HFFc6 (cell line): ENCODE data around the gene BCAS3. TPM values are rescaled to one million over a fixed set of nuclear protein-coding genes. Genes with fewer than 3 reads are reported as not detected.
"Not testable (repeated sequence)": the region's sequence is repeated elsewhere in the genome, so short reads cannot be mapped to it uniquely, and the experiment has no call there.

Experiments used
- DNase-seq: peaks from one replicate; pipeline ENCODE4 v3.0.0-alpha.2; 2018
- H3K27ac Mint-ChIP-seq: 2 replicates; pipeline ENCODE4 v1.8.0; 2020; ENCODE audit warnings: mild to moderate bottlenecking, mixed read lengths
- H3K27me3 Mint-ChIP-seq: 2 replicates; pipeline ENCODE4 v1.8.0; 2021; ENCODE audit warnings: mild to moderate bottlenecking, moderate library complexity, mixed read lengths; ENCODE audit not compliant: insufficient read depth
- H3K36me3 Mint-ChIP-seq: 2 replicates; pipeline ENCODE4 v1.8.0; 2021; ENCODE audit warnings: low read depth, mixed read lengths
- H3K4me1 Mint-ChIP-seq: 2 replicates; pipeline ENCODE4 v1.8.0; 2020; ENCODE audit warnings: low read depth, mixed read lengths
- H3K4me3 Mint-ChIP-seq: 2 replicates; pipeline ENCODE4 v1.8.0; 2020; ENCODE audit warnings: mild to moderate bottlenecking, moderate library complexity, mixed read lengths
- H3K9me3 Mint-ChIP-seq: 2 replicates; pipeline ENCODE4 v1.8.0; 2020; ENCODE audit warnings: mild to moderate bottlenecking, mixed read lengths
- total RNA-seq, 6 experiments: library from RNA; stranded (reverse); fragmentation: NEBNext Ultra II Directional; extraction: Animal tissue kit (Norgen Biotek cat#: 25700); gene quantifications; 2 replicates in 1 of 6; 3 replicates in 5 of 6; pipeline ENCODE4 v1.2.3, GENCODE V29; 2021
- TF ChIP-seq, protein P1 (sequence below): fragments of 200-600 bp; sonication (generic); IDR thresholded peaks from 2 replicates; pipeline ENCODE4 v1.5.0; 2021; ENCODE audit warnings: antibody characterized with exemption, mild to moderate bottlenecking

The BCAS3 gene
- total RNA-seq, 6 experiments from 2014 or later: 9.8 to 13.8 (median 12.0) TPM

DNA sequence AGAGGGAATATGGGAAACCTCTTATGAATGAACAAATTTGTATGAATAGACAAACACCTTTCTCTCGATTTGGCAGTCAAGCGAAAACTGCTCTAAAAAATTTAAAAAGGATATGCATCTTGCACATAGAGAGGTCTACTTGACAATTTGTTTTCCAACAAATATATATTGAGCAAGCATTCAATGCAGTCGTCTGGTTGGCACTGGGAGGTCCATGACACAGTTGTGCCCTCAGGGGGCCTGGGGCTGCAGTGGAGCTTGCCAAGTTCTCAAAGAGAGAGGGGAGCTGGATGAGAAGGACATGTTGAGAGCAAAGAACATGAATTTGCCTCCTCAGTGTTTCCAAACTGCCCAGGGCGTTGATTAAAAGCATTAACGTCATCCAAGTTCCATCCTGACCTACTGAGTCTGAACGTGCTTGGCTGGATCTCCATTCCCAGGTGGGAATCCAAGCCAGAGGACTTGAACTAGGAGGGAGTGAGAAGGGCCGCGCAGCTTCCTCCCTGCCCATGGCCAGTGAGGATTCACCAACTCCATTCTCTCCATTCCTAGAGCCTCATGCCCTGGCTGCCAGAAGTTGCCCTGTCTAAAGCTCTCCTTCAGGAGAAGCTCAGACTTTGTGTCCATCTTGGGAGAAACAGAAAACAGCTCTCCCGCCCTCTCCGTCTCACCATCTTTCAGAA, 746.5 kb downstream of the BCAS3 start:
- DNase-seq: no peak
- no peaks in the 10 kb centered on the region; the same call in 1 of the 2 replicates for H3K36me3 Mint-ChIP-seq
- TF ChIP-seq, protein P1, sequence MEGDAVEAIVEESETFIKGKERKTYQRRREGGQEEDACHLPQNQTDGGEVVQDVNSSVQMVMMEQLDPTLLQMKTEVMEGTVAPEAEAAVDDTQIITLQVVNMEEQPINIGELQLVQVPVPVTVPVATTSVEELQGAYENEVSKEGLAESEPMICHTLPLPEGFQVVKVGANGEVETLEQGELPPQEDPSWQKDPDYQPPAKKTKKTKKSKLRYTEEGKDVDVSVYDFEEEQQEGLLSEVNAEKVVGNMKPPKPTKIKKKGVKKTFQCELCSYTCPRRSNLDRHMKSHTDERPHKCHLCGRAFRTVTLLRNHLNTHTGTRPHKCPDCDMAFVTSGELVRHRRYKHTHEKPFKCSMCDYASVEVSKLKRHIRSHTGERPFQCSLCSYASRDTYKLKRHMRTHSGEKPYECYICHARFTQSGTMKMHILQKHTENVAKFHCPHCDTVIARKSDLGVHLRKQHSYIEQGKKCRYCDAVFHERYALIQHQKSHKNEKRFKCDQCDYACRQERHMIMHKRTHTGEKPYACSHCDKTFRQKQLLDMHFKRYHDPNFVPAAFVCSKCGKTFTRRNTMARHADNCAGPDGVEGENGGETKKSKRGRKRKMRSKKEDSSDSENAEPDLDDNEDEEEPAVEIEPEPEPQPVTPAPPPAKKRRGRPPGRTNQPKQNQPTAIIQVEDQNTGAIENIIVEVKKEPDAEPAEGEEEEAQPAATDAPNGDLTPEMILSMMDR: no peak

DNA sequence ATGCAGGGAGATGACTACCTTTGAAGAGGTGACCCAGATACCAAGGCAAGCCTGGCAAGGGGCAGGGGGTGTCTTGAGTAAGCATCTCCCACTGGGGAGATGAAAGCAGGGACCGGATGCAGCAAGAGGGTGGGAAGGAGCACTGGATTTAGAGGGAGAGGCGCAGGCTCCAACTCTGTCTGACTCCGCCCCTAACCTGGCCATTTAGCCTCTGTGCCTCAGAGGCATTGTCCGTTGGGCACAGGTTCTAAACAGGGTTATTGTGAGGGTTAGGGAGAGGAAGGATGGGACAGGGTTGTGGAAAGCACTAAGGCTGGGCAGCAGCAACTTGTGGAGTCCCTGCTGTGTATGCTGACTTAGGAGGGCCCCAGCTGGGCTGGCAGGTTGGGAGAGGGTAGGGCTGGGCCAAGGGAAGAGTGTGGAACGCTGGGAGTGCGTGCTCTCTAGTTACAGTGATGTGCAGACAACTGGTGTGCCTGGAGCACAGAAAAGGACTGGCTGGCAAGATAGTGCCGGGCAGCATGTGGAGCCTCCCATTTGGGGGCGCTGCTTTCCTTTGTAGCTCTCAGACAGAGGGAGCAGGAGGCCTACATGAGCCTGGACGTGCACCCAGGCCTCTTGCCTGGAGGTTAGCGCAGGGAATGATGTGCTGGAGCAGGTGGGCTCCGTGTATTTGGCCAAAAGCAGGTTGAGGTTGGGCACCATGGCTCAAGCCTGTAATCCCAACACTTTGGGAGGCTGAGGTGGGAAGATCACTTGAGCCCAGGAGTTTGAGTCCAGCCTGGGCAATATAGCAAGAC, 748.2 kb downstream of the BCAS3 start:
- Mint-ChIP-seq H3K36me3 (no peaks in the 10 kb centered on the region; the same call in 1 of the 2 replicates), H3K27ac (no peak overlapping the region; the same call in 1 of the 2 replicates), H3K27me3 (peaks cover 10% of the 10 kb centered on the region), H3K4me3 (no peak overlapping the region), H3K9me3 (no peaks in the 10 kb centered on the region; the same call in 1 of the 2 replicates), H3K4me1 (peaks cover 32% of the 10 kb centered on the region)
- TF ChIP-seq, protein P1: peak; percentile 53
- no peak for DNase-seq

More for the DNA sequence above, 746.5 kb downstream of the BCAS3 start:
- peaks cover 18% of the 10 kb centered on the region for H3K27me3 Mint-ChIP-seq
- H3K27ac Mint-ChIP-seq: no peak overlapping the region
- H3K4me3 Mint-ChIP-seq: no peak overlapping the region
- peaks cover 32% of the 10 kb centered on the region for H3K4me1 Mint-ChIP-seq
- H3K9me3 Mint-ChIP-seq: no peaks in the 10 kb centered on the region; the same call in 1 of the 2 replicates

DNA sequence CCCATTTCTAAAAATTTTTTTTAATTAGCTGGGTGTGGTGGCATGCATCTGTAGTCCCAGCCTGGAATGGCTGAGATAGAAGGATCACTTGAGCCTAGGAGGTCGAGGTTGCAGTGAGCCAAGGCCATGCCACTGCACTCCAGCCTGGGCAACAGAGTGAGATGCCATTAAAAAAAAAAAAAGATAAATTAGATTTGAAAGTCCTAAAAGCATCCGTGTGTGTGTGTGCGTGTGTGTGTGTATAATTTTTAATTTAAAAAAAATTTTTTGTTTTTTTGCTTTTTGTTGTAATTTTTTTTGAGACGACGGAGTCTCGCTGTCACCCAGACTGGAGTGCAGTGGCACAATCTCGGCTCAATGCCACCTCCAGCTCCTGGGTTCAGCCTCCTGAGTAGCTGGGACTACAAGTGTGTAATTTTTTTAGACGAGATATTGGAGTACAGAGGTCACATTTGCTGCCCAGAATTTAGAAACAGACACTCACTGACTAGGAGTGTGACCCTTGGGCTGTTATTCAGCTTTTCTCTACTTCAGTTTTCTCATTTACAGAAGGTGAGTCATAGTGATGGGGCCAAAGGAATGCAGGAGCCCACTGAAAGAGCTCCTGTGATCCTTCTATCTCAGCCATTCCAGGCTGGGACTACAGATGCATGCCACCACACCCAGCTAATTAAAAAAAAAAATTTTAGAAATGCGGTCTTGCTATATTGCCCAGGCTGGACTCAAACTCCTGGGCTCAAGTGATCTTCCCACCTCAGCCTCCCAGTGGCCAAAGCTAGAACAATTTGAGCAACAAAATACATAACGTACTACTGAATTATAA, 749.0 kb downstream of the BCAS3 start:
- no peak overlapping the region; the same call in 1 of the 2 replicates for H3K27ac Mint-ChIP-seq
- no peak overlapping the region for H3K4me3 Mint-ChIP-seq
- H3K4me1 Mint-ChIP-seq: peaks cover 38% of the 10 kb centered on the region
- peaks cover 10% of the 10 kb centered on the region for H3K27me3 Mint-ChIP-seq
- no peaks in the 10 kb centered on the region; the same call in 1 of the 2 replicates for H3K9me3 Mint-ChIP-seq
- peak; percentile 85 for DNase-seq
- TF ChIP-seq, protein P1: peak; percentile 65
- H3K36me3 Mint-ChIP-seq: no peaks in the 10 kb centered on the region; the same call in 1 of the 2 replicates

DNA sequence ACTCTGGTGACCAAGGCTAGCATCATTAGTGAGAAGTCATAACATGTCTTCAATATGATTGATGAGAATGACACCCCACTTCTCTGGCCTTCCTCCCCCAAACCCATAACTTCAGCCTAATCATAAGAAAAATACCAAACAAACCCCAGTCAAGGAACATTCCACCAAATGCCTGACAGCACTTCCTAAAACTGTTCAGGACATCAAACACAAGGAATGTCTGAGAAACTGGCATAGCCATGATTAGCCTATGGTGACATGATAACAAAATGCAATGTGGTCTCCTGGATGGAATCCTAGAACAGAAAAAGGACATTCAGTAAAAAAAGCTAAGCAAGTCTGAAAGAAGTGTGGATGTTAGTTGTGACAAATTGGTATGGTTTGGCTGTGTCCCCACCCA, 749.9 kb downstream of the BCAS3 start:
- H3K36me3 Mint-ChIP-seq: no peaks in the 10 kb centered on the region; the same call in 1 of the 2 replicates
- no peaks in the 10 kb centered on the region; the same call in 1 of the 2 replicates for H3K9me3 Mint-ChIP-seq
- no peak for DNase-seq
- H3K4me3 Mint-ChIP-seq: no peak overlapping the region
- peak overlapping the region; percentile 0; the same call in 1 of the 2 replicates for H3K27ac Mint-ChIP-seq
- TF ChIP-seq, protein P1: no peak
- H3K4me1 Mint-ChIP-seq: peaks cover 38% of the 10 kb centered on the region
- peaks cover 7% of the 10 kb centered on the region for H3K27me3 Mint-ChIP-seq

DNA sequence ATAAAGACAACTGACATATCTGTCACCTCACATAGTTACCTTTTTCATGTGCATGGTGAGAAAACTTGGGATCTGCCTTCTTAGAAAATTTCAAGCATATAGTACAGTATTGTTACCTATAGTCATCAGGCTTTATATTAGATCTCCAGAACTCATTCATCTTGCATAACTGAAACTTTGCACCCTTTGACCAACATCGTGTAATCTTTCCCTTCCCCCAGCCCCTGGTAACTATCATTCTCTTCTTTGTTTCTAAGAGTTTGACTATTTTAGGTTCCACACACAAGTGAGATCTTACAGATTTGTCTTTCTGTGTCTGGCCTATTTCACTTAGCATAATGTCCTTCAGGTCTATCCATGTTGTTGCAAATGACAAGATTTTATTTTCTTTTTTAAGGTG, 751.6 kb downstream of the BCAS3 start:
- H3K27ac Mint-ChIP-seq: no peak overlapping the region
- TF ChIP-seq, protein P1: no peak
- no peaks in the 10 kb centered on the region; the same call in 1 of the 2 replicates for H3K36me3 Mint-ChIP-seq
- H3K4me3 Mint-ChIP-seq: no peak overlapping the region
- H3K27me3 Mint-ChIP-seq: peaks cover 7% of the 10 kb centered on the region
- peaks cover 1% of the 10 kb centered on the region; the same call in 1 of the 2 replicates for H3K9me3 Mint-ChIP-seq
- no peak for DNase-seq
- peaks cover 38% of the 10 kb centered on the region for H3K4me1 Mint-ChIP-seq

DNA sequence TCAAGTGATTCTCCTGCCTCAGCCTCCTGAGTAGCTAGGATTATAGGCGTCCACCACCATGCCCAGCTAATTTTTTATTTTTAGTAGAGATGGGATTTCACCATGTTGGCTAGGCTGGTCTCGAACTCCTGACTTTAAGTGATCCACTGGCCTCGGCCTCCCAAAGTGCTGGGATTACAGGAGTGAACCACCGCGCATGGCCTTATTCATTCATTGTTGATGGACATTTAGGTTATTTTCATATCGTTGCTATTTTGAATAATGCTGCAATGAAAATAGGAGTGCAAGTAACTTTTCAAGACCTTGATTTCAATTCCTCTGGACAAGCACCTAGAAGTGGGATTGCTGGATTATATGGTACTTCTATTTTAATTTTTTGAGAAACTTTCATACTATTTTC, 752.2 kb downstream of the BCAS3 start:
- H3K4me3 Mint-ChIP-seq, DNase-seq, H3K9me3 Mint-ChIP-seq, H3K36me3 Mint-ChIP-seq, H3K27ac Mint-ChIP-seq, H3K27me3 Mint-ChIP-seq: not testable (repeated sequence)
- H3K4me1 Mint-ChIP-seq: peaks cover 38% of the 10 kb centered on the region
